GM12864 (cell line): Measurements from ENCODE around the gene ICAM1.

Source experiments
- DNase-seq: peaks from one replicate; pipeline ENCODE4 v3.0.0-alpha.2; 2011; ENCODE audit warnings: low read depth
- H3K4me3 ChIP-seq: 2 replicates; pipeline ENCODE4 v1.5.1; 2011; ENCODE audit warnings: mild to moderate bottlenecking, low read depth, low read length, control low read depth
- TF ChIP-seq, protein P1 (sequence below): IDR thresholded peaks from 2 replicates; pipeline ENCODE4 v1.5.1; 2011; ENCODE audit warnings: low read depth, mild to moderate bottlenecking, moderate library complexity, low read length, control low read depth, inconsistent platforms; ENCODE audit errors: missing control alignments

The ICAM1 gene, protein sequence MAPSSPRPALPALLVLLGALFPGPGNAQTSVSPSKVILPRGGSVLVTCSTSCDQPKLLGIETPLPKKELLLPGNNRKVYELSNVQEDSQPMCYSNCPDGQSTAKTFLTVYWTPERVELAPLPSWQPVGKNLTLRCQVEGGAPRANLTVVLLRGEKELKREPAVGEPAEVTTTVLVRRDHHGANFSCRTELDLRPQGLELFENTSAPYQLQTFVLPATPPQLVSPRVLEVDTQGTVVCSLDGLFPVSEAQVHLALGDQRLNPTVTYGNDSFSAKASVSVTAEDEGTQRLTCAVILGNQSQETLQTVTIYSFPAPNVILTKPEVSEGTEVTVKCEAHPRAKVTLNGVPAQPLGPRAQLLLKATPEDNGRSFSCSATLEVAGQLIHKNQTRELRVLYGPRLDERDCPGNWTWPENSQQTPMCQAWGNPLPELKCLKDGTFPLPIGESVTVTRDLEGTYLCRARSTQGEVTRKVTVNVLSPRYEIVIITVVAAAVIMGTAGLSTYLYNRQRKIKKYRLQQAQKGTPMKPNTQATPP

DNA sequence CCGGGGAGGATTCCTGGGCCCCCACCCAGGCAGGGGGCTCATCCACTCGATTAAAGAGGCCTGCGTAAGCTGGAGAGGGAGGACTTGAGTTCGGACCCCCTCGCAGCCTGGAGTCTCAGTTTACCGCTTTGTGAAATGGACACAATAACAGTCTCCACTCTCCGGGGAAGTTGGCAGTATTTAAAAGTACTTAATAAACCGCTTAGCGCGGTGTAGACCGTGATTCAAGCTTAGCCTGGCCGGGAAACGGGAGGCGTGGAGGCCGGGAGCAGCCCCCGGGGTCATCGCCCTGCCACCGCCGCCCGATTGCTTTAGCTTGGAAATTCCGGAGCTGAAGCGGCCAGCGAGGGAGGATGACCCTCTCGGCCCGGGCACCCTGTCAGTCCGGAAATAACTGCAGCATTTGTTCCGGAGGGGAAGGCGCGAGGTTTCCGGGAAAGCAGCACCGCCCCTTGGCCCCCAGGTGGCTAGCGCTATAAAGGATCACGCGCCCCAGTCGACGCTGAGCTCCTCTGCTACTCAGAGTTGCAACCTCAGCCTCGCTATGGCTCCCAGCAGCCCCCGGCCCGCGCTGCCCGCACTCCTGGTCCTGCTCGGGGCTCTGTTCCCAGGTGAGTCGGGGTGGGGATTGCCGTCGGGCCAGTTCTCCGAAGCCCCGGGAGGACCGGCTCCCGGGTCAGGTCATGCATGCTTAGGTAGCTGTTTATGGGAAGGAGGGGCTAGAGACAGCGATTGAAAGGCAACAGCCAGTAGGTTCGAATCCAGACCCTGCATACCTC is at the start of gene ICAM1:
Gene ICAM1, plus strand, starts transcription at position 505 of the 779 bp plus-strand sequence. Its CDS starts 40 bp downstream, at position 545.
- TF ChIP-seq, protein P1, sequence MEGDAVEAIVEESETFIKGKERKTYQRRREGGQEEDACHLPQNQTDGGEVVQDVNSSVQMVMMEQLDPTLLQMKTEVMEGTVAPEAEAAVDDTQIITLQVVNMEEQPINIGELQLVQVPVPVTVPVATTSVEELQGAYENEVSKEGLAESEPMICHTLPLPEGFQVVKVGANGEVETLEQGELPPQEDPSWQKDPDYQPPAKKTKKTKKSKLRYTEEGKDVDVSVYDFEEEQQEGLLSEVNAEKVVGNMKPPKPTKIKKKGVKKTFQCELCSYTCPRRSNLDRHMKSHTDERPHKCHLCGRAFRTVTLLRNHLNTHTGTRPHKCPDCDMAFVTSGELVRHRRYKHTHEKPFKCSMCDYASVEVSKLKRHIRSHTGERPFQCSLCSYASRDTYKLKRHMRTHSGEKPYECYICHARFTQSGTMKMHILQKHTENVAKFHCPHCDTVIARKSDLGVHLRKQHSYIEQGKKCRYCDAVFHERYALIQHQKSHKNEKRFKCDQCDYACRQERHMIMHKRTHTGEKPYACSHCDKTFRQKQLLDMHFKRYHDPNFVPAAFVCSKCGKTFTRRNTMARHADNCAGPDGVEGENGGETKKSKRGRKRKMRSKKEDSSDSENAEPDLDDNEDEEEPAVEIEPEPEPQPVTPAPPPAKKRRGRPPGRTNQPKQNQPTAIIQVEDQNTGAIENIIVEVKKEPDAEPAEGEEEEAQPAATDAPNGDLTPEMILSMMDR: peak; percentile 17
- peak within 1 kb of the TSS; percentile 78 for H3K4me3 ChIP-seq
- peak; percentile 67 for DNase-seq

DNA sequence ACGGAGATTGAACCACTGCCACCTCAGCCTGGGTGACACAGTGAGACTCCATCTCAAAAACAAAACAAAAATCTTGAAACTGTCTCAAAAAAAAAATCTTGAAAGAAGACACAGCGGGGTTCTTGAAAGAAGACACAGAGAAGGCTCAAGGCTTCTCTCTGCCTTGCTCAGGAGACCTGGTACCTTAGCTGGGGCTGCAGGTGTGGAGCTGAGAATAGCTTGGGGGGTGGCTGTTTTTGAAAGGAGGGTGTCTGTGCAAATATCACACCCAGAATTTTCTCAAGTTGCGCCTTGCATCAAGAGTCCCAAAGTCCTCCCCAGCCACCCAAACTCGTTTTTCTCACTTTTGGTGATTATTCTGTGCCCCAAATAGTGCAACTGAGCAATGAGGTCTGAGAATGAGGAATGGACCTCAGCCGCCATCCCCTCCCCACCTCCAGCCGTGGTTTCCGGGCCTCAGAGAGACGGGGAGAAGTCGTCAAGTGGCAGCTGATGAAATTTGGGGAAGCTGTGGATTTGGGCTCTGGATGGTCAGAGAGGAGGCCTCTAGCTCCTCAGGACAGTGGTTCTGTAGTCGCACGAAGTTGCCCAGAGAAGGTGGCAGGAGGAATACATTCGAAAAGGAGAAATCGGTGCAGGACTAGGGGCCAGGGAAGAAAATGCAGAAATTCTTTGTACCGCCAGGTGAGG is 48.6 kb upstream of the ICAM1 start:
- TF ChIP-seq, protein P1: no peak
- DNase-seq: no peak
- no peak overlapping the region for H3K4me3 ChIP-seq

DNA sequence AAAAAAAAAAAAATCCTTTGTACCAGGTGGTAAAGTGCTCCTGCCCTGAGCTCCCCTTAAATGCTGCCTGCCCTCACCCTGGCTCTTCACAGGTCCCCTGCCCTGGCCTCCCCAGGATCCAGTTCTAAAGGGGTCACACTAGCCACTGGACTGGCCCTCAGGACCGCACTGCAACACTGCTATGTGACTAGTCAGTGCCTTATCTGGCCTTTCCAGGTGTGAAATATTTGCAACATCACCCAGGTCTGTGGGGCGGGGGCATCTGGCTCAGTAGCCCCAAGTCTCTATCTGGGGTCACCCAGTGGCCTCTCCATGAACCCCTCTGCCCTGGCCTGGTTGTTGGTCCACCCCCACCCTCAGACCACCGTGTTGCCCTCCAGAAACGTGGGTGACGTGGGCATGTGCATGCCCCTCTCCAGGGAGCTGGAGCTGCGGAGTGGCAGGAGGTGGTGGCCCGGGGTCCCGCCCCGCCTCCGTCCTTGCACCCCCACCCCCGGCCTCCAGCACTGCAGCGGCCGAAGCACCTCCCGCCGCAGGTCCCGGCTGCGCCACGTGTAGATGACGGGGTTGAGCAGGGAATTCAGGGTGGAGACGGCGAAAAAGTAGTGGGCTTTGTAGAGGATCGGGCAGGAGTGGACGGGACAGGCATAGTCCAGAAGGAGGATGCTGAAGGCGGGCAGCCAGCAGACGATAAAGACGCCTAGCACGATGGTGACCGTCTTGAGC is 47.3 kb upstream of the ICAM1 start:
- H3K4me3 ChIP-seq: no peak overlapping the region
- TF ChIP-seq, protein P1: no peak
- no peak for DNase-seq

DNA sequence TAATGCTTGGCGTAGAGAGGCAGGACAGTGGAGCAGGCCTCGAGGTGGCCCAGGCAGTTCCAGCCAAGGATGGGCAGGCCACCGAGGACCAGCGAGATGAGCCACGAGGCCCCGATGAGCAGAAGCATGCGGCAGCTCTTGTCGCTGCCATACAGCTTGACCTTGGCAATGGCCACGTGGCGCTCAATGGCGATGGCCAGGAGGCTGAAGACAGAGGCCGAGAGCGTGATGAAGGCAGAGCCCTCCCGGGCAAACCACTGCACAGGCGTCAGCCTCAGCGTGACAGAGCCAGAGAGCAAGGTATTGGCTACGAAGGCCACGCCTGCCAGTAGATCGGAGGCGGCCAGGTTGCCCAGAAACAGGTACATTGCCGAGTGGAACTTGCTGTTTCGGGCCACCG is 46.6 kb upstream of the ICAM1 start:
- DNase-seq: no peak
- TF ChIP-seq, protein P1: no peak
- no peak overlapping the region for H3K4me3 ChIP-seq

DNA sequence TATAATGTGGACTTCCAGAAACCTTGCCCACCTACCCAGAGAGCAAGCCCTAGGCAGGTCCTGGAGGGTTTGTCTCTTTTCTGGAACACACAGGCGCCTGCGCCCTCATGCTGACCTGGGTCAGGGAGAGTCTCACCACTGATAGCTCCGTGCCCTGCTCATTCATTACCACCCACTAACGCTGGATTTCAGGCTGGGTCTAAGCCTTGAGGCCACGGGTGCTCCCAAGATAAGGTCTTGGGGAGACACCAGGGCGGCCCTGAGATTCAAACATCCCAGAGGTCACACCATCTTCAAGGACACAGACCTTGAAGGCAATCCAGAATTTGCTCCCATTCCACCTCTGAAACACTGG is 44.9 kb upstream of the ICAM1 start:
- TF ChIP-seq, protein P1: no peak
- no peak for DNase-seq
- H3K4me3 ChIP-seq: no peak overlapping the region

DNA sequence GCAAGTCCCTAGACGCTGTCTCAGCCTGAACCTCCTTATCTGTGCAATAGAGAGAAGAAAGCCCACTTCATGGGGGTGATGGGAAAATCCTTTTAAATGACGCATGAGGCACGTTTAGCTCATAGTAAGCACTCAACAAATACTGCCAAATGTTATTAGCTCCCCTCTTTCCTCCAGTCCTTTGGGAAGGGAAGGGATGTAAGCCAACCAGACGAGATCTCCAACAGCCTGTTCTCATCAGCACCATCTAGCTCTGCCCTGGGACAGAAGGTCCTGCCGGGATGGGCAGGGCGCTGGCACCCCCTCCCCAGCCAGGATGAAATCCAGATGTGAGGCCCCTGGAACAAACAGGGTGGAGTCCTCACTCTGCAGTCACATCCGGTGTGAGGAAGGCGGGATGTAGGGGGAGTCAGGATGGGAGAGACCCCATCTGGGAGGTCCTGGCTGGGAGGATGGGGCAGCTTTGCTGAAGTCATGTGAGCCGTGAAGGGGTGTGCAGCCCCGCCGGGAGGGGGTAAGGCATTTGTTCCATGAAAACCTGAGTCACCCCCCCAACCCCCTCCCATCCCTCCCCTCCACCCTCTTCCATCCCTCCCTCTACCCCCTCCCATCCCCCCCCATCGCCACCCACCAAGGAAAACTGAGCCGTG is 44.4 kb upstream of the ICAM1 start:
- TF ChIP-seq, protein P1: no peak
- DNase-seq: no peak
- H3K4me3 ChIP-seq: no peak overlapping the region
